Measurements from ENCODE around the gene TSTD2.

Gene TSTD2

DNA sequence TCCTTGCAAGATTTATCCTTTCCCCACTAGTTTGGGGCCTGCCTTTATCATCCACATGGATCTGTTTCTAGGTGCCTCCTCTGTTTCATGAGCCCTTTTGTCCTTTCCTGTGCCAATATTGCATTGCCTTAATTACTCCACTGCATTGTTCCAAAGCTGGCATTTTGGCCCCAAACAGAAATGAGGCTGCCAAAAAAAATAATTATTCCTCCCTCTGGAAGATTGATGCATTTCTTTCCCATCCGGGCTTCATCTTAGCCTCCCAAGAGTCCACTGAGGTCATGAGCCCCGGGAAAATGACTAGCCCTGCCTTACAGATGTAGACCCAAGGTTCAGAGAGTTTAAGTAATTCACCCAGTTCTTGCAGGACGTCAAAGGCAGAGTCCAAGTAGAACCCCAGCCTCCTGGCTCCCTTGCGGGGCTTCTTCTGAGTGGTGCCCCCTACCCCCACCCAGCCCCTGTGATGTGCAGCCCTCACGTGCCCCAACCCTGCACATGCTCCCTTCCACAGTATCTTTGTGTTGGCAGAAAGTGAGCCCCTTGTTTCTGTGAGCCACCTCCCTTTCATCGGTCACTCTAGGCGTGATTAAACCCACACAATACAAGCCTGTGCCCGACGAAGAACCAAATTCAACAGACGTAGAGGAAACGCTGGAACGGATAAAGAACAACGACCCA is 69.6 kb downstream of the TSTD2 start:
- DNase-seq (ENCODE audit: low read depth in 2 of 2), result no peak

DNA sequence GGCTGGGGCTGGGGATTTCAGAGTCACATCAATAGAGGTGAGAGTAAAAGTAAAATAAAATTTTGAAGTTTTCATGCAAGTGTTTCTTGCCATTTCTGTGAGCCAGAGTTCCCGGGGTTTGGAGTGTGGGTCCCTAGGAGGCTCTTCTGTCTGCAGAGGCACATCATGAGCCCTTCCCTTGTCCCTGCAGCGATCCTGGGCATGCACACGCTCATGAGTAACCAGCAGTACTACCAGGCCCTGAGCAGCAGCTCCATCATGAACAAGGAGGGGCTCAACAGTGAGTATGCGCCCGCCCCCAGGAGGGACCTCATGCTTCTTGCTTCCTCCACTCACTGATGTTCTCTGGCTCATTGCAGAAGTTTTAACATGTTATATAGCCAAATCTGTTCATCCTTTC is 70.6 kb downstream of the TSTD2 start:
- DNase-seq (ENCODE audit: low read depth in 2 of 2), result no peak

DNA sequence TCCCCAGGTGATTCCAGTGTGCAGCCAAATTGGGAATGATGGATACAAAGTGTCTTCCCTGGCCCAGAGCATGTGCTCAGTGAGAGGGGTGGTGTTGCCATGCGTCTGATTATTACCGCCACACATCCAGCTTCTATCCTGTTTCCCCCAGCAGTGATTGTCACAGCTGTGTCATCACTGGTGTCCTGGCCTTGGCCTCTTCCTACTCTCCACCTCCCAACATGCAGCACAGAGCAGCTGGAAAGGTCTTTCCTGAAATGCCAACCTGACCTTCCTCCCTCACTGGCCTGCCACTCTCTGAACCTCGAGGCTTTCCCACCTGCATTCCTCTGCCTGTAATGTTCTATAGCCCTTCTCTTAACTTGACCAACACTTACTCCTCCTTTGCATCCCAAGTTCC is 71.7 kb downstream of the TSTD2 start:
- no peak for DNase-seq (ENCODE audit: low read depth in 2 of 2)

DNA sequence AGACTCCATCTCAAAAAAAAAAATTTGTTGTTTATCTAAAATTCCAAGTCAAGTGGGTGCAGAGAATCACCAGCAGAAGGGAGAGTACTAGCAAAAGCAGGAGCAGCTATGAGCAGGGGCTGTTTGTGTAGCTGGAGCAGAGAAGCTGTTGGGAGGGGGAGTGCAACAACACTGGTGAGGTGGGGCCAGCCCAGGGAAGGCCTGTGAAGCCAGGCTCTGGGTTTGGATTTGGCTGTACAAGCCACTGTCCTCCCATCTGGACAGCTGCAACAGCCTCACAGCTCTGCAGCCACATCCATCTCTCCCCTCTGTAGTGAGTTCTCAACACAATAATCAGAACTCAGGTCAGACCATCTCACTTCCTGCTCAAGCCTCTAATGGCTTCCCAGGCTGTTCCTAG is 72.3 kb downstream of the TSTD2 start:
- no peak for DNase-seq (ENCODE audit: low read depth in 2 of 2)

DNA sequence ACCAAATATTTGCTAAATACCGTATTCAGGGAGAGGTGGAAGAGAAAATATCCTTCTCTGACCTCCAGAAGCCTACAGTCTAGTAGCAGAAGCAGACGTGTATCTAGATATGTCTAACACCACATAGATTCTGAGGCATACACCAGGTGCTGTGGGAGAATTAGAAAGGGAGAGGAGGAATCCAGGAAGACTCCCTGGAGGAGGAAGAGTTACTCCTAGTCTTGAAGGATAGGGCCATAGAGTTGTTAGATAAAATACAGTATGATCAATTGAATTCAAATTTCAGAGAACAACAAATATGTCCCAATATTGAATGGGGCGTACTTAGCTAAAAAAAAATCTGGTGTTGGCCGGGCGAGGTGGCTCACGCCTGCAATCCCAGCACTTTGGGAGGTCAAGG is 73.0 kb downstream of the TSTD2 start:
- DNase-seq (ENCODE audit: low read depth in 2 of 2), result no peak

DNA sequence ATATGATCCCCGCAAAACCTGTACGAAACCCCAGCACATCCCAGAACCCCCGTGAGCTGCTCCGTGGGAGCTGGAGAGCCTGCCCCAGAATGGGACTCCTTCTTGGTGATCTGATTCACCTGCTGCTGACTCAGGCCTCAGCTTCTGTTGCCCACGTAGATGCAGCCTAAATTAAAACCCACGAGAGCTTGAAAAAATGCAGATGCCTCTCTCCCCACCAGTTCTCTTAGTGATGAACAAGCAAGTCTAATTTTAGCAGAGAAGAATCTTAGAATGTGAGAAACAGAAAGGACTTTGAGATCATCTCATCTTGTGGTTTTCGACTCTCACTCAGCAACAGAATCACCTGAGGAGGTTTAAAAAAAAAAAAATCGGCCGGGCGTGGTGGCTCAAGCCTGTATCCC is 74.1 kb downstream of the TSTD2 start:
- DNase-seq (ENCODE audit: low read depth in 2 of 2), result peak in 1 of 2 donors; percentile 2

DNA sequence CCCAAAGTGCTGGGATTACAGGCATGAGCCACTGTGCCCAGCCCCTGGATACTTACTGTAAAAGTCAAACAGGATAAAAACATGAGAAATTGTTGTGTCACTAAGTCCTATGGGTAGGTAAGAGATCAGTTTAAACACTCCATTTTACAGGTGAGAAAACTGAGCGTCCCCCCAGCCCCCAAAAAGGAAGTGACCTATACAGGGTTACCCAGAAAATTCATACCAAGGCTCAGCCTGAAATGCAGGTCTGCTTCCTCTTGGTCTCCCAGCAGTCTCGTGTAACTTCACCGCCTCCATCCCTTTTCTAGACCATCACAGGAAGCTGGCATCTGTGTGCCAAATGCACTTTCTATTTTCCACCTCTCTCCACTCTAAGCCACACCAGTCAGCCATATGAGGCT is 74.5 kb downstream of the TSTD2 start:
- DNase-seq (ENCODE audit: low read depth in 2 of 2), result no peak

DNA sequence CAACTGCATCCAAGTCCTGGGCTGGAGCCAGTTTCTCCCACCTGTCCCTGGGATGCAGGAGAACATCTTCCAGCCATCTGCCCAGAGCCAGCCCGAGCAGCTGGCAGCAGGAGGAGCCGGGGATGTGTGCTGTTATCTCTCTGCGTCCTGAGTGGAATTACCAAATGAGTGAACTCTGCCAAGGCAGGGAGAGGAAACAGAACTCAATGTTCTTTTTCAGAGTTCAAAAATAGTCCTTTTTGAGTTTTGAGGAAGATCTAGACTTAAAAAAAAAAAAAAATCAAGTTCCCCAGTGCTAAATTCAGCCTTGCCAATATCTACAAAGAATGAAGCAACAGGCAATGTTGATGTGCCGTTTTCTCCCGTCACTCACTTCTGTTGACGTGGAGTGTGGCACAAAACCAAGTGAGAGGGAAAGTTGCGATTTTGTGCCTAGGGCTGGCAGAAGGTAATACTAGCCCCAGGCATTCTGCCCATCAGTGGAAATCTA is 75.5 kb downstream of the TSTD2 start:
- DNase-seq (ENCODE audit: low read depth in 2 of 2), result no peak

DNA sequence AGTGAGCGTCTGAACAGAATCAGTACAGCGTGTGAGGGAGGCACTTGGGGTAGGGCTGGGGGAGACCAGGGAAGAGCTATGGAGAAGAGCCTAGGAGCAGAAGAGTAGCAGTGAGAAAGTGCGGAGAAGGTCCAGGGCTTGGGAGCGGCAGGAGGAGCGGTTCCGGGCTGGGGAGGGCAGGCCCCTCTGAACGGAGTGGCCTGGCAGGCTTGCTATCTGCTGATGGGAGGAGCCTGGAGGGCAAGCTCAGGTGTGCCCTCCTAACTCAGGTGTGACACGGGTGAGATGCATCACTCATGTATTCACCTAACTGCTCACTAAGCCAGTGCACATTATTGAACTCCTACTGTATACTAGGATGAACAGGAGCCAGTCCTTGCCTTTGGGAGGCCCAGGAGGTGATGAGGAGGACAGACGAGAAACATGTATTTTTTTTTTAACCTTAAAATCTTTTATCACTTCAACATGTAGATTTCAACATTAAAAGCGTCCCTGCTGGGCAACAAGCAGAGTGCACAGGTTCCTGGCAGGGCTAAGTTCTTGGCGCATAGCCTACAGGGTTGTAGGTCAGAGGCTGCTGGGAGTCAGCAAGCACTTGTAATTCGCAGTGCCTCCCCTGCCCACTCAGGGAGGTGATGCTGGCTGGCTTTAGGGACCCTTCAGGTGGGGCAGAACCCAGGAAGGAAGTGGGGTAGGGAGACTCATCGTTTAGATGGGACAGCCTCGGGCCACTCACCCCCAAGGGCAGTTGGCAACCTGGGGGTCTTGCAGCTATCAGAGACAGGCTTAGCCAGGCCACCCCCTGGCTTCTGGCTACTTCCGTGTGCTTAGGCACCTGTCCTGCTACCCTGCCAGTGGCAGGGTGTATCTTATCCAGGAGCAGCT is 76.2 kb downstream of the TSTD2 start:
- DNase-seq (ENCODE audit: low read depth in 2 of 2), result no peak

DNA sequence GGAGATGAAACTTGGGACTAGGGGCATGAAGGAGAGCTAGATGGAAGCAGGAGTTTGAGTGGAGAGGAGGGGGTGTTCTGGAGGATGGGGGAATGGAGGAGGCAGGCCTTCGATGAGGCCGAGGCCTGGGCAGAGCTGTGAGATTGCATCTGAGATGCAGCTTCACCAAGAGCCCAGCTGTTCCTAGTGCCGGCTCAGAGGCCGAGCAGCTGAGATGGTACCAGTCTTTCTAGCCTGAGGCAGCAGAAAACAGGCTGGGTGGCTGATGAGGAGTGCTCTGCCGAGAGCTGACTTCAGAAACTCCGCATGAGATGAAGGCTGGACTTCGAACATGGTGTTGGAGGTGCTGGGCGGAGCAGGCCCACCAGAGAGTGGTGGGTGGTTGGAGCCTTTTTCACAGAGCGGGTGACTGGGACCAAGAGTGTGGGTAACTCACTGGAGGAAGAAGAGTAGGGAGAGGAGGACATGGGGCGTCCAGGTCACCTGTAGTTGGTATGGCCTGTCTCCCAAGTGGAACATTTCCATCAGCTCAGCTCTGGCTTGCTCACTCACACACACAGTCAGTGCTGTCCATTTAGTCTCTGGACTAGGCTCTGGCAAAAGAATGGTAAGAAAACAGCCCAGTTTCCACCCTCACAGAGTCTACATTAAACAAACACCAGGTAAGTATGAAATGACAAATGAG is 77.0 kb downstream of the TSTD2 start:
- DNase-seq (ENCODE audit: low read depth in 2 of 2), result no peak

DNA sequence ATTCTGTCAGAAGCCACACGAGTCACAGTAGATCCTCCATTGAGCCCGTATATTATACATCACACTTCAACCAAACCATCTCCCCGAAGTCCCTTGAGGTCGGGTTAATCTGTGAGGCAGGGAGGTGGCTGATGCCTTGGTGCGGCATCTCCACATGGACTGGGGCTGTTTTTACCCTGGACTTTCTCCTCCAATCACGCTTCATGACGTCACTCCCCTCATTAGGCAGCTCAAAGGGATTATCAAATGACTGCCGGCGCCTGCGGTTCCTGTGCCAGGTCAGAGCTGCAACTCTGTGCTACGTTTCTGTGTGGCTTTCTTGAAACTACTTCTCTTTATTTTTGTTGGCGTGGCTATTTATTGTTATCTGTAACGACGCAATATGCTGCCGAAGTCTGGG is 78.0 kb downstream of the TSTD2 start:
- no peak for DNase-seq (ENCODE audit: low read depth in 2 of 2)

DNA sequence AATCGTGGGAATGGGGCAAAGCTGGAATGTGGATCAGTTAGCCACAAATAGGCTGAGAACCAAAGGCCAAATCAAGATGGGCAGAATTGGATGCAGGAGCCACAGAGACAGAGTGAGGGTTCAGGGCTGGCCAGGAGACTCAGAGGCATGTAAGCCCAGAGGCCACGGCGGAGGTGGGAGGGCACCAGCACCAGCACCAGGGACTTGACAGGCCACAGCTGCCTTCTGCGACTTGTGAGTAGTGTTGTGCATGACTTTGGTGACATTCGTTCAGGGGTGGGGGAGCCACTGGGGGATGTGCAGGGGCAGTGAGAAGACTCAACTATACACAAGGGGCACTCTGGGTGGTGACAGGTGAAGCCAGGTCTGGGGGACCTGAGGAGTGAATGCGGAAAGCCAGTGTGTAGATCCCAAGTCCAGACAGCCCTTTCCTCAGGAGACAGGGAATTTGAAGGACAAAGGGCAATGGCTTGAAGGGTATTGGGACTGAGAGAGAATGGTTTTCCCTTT is 78.5 kb downstream of the TSTD2 start:
- DNase-seq (ENCODE audit: low read depth in 2 of 2), result no peak

DNA sequence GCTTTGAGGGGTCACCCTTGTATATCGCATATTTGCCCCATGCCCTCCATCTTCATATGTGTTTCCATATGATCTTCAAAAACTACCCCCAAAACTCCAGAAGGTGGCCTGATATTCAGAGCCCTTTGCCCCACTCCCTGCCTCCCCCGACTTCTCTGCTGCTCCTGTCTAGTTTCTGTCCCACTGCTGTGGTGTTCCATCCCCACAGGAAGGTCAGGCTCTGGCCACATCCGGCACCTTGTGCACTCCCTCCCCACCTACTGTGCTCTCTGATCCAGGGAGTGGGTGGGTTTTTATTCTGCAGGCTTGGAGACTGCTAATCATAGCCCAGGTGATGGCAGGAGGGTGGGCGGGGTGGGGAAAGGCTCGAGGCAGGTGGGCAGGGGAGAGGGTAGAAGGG is 79.3 kb downstream of the TSTD2 start:
- no peak for DNase-seq (ENCODE audit: low read depth in 2 of 2)

DNA sequence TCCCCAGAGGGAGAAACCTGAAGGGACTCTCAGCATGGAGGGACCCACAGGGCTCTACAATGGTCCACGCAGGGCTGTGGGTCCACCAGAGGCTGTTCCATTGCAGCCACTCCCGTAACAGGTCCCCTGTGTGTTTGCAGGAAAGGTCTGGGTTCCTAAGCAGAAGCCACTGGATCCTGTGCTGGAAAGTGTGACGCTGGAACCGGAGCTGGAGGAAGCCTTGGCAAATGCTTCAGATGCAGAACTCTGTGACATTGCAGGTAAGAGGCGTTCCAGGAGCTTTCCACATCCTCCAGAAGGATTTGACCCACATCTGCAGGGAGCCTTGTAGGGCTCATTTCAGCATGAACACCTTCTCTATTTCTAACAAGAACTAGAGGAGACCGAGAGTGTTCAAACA is 80.0 kb downstream of the TSTD2 start:
- no peak for DNase-seq (ENCODE audit: low read depth in 2 of 2)

DNA sequence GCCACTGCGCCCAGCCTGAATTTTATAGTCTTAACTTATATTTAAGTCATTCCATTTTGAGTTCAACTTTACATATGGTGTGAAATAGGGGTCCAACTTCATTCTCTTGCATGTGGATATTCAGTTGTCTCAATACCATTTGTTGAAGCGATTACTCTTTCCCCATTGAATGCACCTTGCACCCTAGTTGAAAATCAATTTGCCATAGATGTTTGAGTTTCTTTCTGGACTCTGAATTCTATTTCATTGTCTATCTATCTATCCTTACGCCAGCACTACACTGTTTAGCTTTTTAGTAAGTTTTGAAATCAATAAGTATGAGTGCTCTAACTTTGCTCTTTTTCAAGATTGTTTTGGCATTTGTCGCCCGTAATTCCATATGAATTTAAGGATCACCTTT is 81.9 kb downstream of the TSTD2 start:
- no peak for DNase-seq (ENCODE audit: low read depth in 2 of 2)

DNA sequence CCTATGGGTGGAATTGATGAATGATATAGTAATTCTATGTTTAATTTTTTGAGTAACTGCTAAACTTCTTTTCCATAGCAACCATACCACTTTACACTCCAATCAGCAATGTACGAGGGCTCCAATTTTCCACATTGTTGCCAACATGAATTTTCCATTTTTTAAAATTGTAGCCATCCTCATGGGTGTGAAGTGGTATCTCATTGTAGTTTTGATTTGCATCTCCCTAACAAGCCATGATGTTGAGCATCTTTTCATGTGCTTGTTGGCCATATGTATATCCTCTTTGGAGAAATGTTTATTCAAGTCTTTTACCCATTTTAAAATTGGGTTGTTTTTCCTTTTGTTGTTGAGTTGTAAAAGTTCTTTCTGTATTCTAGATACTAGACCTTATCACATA is 82.8 kb downstream of the TSTD2 start:
- DNase-seq (ENCODE audit: low read depth in 2 of 2), result no peak
